ENCODE results near the gene PTPRN2. TPM values are rescaled to one million over a fixed set of nuclear protein-coding genes. Genes with fewer than 3 reads are reported as not detected.

Gene PTPRN2
- total RNA-seq, 4 donors from 2014 or later = 14.9 to 34.3 (median 21.3) TPM

DNA sequence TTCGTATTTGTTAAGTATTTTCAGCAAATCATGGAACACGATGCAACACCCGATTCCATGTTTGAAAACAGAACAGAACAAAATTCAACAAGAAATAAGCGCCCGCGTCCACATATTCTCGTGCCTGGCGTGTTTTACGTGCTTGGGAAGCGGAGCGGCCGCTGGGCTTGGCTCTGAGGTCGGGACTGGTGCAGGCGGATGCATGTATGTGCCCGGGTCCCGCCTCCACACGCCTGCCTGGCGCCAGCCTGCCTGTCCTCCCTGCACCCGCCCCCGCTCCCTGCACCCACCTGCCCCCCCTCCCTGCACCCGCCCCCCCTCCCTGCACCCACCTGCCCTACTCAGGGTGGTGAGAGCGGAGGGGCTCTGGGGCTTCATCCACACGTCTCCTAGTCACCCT, 796.4 kb downstream of the PTPRN2 start:
- no peak for DNase-seq
- no peak for TF ChIP-seq POLR2A (IDR thresholded peaks at IDR 0.05)
- TF ChIP-seq, protein P1, sequence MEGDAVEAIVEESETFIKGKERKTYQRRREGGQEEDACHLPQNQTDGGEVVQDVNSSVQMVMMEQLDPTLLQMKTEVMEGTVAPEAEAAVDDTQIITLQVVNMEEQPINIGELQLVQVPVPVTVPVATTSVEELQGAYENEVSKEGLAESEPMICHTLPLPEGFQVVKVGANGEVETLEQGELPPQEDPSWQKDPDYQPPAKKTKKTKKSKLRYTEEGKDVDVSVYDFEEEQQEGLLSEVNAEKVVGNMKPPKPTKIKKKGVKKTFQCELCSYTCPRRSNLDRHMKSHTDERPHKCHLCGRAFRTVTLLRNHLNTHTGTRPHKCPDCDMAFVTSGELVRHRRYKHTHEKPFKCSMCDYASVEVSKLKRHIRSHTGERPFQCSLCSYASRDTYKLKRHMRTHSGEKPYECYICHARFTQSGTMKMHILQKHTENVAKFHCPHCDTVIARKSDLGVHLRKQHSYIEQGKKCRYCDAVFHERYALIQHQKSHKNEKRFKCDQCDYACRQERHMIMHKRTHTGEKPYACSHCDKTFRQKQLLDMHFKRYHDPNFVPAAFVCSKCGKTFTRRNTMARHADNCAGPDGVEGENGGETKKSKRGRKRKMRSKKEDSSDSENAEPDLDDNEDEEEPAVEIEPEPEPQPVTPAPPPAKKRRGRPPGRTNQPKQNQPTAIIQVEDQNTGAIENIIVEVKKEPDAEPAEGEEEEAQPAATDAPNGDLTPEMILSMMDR (IDR thresholded peaks at IDR 0.05) = no peak
- Histone ChIP-seq H3K9me3 (no peaks in the 10 kb centered on the region), H3K27ac (no peak overlapping the region), H3K27me3 (no peaks in the 10 kb centered on the region), H3K4me1 (no peaks in the 10 kb centered on the region), H3K36me3 (no peaks in the 10 kb centered on the region), H3K4me3 (no peak overlapping the region)

DNA sequence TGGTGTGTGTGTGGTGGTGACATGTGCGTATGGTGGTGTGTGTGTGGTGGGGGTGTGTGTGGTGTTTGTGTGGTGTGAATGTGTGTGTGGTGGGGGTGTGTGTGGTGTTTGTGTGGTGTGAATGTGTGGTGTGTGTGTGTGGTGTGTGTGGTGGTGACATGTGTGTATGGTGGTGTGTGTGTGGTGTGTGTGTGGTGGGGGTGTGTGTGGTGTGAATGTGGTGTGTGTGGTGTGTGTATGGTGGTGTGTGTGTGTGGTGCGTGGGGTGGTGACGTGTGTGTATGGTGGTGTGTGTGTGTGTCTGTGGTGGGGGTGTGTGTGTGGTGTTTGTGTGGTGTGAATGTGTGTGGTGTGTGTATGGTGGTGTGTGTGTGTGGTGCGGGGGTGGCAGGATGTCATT, 797.7 kb downstream of the PTPRN2 start:
- TF ChIP-seq, protein P1 (IDR thresholded peaks at IDR 0.05) = no peak
- TF ChIP-seq POLR2A (IDR thresholded peaks at IDR 0.05) = no peak
- no peak for DNase-seq
- H3K27ac ChIP-seq = no peak overlapping the region

GRCh38 chr7:157789094-157789493, 798.5 kb downstream of the PTPRN2 start:
- DNase-seq = no peak

More for the DNA sequence above, 797.7 kb downstream of the PTPRN2 start:
- Histone ChIP-seq H3K4me1 (no peaks in the 10 kb centered on the region), H3K27me3 (no peaks in the 10 kb centered on the region), H3K36me3 (no peaks in the 10 kb centered on the region), H3K4me3 (no peak overlapping the region), H3K9me3 (no peaks in the 10 kb centered on the region)

DNA sequence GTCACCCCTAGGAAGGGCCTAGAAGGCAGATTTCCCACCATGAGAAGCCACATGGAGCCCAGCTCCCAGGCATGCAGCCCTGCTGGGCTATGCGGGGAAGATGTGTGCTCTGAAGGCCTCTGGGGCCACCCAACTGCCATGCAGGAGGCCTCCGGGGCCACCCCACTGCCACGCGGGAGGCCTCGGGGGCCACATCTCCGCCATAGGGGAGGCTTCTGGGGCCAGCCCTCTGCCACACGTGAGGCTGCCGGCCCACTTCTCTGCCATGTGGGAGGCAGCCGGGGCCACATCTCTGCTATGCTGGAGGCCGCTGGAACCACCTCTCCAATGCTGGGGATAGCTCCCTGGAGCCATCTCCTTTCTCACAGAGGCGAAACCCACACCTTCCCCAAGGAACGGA, 799.0 kb downstream of the PTPRN2 start:
- TF ChIP-seq, protein P1 (IDR thresholded peaks at IDR 0.05) = no peak
- no peak for TF ChIP-seq POLR2A (IDR thresholded peaks at IDR 0.05)
- DNase-seq = no peak
- Histone ChIP-seq H3K27ac (no peak overlapping the region), H3K36me3 (no peaks in the 10 kb centered on the region), H3K9me3 (no peaks in the 10 kb centered on the region), H3K4me1 (no peaks in the 10 kb centered on the region), H3K4me3 (no peak overlapping the region), H3K27me3 (no peaks in the 10 kb centered on the region)

More at GRCh38 chr7:157789094-157789493, 798.5 kb downstream of the PTPRN2 start:
- H3K27me3 ChIP-seq = no peaks in the 10 kb centered on the region
- TF ChIP-seq POLR2A (IDR thresholded peaks at IDR 0.05) = no peak
- TF ChIP-seq, protein P1 (IDR thresholded peaks at IDR 0.05) = no peak
- H3K4me1 ChIP-seq = no peaks in the 10 kb centered on the region
- H3K27ac ChIP-seq = no peak overlapping the region
- no peaks in the 10 kb centered on the region for H3K36me3 ChIP-seq
- H3K9me3 ChIP-seq = no peaks in the 10 kb centered on the region
- no peak overlapping the region for H3K4me3 ChIP-seq

- Histone ChIP-seq H3K27ac (no peak overlapping the region), H3K27me3 (no peaks in the 10 kb centered on the region)
- TF ChIP-seq, protein P1 (IDR thresholded peaks at IDR 0.05) = no peak
- no peak for TF ChIP-seq POLR2A (IDR thresholded peaks at IDR 0.05)
Measured at GRCh38 chr7:157787275-157787701, 800.3 kb downstream of the PTPRN2 start.

More at GRCh38 chr7:157787275-157787701, 800.3 kb downstream of the PTPRN2 start:
- Histone ChIP-seq H3K36me3 (no peaks in the 10 kb centered on the region), H3K4me1 (no peaks in the 10 kb centered on the region), H3K4me3 (no peak overlapping the region), H3K9me3 (no peaks in the 10 kb centered on the region)
- DNase-seq = no peak
